GM18858 (cell line): ENCODE results near the gene GJC1.

Experiments
- ATAC-seq: cut with Tn5 transposase; IDR thresholded peaks from one replicate; pipeline ENCODE4 v1.9.1; 2021; ENCODE audit not compliant: unreplicated experiment

Gene GJC1

DNA sequence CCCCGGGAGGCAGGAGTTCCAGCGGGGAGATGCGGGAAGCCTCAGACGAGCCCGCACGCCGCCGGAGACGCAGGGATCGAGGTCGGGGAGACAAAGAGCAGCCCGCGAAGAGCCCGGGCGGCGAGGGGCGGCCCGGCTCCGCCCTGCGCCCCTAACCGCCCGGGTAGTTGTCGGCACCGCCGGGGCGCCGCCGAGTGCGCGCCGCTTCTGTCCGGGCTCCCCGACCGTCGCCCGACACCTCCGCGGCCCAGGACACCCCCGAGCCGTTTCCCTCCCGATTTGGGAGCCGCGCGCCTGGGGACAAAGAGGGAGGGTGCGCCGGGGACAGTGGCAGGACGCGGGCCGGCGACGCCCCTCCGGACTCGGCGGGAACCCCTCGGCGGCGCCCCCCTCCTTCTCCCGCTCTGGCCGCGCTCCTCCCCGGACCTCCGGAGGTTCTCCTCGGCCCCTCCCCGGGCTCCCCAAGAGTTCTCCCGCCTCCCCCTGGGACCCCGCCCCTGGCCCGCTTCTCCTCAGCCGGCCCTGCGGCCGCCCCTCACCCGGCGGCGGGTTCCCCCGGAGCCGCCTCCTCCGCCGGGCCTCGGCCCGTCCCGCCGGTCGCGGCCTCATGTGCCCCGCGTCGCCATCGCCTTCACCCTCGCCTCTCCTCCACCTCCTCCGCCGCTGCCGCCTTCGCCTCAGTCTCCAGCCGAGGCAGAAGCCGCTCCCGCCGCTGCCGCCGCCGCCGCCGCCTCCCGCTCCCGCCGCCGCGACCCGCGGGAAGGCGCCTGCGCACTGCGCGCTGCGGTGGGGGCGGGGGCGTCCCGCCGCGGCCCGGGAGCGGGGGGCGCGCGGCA, at the start of gene GJC1:
GJC1 (minus strand) TSS at position 765 of the 836 bp plus-strand sequence. CDS start 24,470 bp downstream, outside the sequence.
- ATAC-seq: no peak

- ATAC-seq: no peak
Observed at GRCh38 chr17:44879376-44879775, 49.3 kb upstream of the GJC1 start.

GRCh38 chr17:44878627-44879221, 48.6 kb upstream of the GJC1 start:
- ATAC-seq: no peak

DNA sequence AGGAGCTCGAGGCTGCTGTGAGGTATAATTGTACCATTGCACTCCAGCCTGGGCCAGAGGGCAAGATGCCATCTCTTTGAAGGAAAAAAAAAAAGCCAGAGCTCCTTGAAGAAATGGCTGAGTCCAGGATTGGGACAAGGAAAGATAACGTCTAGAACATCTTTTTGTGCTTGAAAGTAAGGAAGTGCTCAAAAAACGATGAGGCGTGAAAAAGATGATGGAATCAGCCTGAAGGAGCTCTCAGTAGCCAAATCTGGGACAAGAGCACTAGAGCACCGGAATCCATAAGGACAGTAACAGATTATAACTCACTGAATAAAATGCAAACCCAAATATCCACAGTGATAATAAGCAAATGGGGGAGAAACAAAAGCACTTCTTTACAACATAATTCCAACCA, 47.0 kb upstream of the GJC1 start:
- ATAC-seq: no peak

GRCh38 chr17:44875761-44876160, 45.7 kb upstream of the GJC1 start:
- no peak for ATAC-seq

- no peak for ATAC-seq
Observed at GRCh38 chr17:44872131-44872768, 42.2 kb upstream of the GJC1 start.

GRCh38 chr17:44871556-44871955, 41.5 kb upstream of the GJC1 start:
- no peak for ATAC-seq

DNA sequence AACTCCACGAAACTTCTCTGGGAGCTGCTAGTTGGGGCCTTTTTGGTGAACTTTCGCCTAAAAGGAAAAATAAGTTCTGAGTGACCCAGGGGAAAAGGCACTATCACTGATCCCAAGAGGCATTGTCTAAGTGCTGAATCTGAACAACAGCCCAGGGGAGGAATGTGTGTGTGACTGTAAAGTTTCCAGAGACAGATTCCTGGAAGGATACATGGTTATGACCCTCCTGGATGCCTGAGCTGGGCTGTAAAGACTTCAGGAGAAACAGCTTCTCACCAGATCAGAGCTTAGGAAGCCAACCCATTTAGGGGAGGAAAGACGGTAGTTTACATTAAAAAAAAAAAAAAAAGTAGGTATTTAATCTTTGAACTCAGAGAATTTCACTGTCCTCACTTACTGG, 37.8 kb upstream of the GJC1 start:
- no peak for ATAC-seq

DNA sequence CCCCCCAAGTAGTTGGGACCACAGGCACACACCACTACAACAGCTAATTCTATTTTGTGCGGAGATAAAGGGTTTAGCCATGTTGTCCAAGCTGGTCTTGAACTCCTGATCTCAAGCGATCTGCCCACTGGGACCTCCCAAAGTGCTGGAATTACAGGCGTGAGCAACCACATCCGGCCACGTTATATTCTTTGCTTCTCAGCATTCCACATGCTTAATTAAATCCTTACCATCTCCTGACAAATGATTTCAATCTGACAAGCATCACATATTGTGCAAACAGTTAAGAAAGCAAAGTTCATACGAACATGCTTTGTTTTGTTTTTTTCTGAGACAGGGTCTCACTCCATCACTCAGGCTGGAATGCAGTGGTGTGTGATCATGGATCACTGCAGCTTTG, 35.8 kb upstream of the GJC1 start:
- ATAC-seq: no peak

GRCh38 chr17:44865231-44865660, 35.2 kb upstream of the GJC1 start:
- ATAC-seq: no peak

GRCh38 chr17:44864831-44865230, 34.7 kb upstream of the GJC1 start:
- ATAC-seq: no peak

DNA sequence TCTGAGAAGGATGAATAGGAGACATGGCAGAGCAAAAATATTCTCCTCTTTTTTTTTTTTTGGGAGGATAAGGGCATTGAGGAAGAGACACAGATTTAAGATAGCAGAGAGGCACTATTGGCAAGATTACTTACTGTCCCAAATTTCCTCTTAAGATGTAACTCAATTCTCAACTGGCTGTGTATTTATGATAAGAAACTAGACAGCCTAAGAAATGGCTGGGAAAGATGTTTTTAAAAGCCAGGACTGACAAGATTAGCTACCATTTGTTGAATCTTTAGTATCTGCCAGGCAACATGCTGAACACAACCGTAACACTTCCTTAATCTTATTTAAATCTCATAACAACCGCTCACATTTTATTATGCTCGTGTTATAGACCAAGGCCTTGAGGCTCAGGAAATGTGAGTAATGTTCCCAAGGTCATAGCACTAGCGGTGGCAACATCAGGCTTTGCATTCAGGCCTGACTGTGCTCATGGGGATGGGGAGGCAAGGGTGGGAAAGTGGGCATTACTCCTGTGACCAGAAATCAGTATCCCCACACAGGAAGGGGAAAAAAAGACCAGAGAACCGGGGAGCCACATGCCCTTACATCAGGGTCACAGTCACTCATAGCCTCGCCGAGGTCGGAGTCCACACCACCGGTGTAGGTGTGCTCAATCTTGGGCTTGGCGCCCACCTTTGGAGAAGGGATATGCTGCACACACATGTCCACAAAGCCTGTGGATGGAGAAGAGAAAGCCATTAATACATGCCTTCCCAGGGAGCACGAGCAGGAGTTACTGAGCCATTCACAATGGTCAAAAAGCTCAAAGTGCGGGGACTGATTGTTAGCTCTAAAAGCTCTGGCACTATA, 33.2 kb upstream of the GJC1 start:
- no peak for ATAC-seq

- no peak for ATAC-seq
Observed at GRCh38 chr17:44862278-44862914, 32.3 kb upstream of the GJC1 start.

DNA sequence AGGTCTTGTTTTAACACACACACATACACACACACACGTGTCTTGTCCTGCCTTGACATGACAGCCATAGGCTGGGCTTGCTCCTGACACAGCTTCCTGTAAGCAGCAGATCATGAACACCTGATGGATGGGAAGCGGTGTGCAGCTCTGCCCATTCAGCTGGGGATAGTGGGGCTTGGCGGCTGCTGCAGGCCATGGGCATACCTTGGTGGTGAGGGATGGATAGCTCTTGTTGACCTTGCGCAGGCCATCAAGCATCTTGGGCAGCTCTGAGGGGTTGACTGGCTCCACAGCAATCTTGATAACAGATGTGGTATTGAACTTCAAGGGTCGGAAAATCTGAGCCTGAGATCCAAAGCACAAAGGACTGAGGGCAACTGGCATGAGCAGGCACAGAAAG, 29.6 kb upstream of the GJC1 start:
- no peak for ATAC-seq

- ATAC-seq: no peak
Observed at GRCh38 chr17:44854192-44854591, 24.1 kb upstream of the GJC1 start.

DNA sequence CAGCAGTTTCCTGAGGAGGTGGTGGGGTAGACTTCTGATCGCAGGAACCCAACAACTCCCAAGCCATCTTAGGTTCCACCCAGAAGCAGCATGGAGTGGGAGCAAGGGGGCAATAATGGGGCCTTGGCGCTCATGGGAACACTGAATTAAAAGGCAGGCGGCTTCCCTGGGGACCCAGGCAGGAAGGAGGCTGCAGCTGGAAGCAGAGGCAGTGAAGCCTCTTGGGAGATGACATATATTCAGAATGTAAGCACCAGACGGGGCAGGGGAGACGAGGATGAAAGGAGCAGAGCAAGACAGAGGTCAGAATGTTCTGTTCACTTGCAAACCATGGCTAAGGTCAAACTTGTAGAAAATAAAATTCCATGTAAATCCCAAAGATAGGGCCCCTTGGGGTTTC, 20.5 kb upstream of the GJC1 start:
- ATAC-seq: no peak

- ATAC-seq: no peak
Observed at GRCh38 chr17:44850025-44850424, 19.9 kb upstream of the GJC1 start.

DNA sequence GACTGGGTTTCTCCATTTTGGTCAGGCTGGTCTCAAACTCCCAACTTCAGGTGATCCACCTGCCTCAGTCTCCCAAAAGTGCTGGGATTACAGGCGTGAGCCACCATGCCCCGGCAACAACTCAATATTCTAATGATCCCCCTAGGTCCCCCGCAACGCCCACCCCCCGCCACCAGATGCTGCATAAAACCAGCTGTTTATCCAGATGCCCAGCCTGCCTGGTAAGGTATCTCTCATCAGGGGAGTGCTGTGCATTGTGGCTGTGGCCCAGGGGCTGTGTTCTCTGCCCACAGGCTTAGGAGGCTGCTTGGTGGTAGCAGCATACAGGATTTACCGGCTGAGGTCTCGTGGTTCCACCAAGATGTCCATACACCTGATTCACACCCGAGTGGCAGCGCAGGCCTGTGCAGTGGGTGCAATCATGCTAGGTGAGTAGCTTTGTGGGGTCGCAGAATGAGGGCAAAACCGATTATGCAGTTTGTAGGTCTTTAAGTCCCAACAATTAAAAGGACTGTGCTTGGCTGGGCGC, 18.9 kb upstream of the GJC1 start:
- no peak for ATAC-seq

DNA sequence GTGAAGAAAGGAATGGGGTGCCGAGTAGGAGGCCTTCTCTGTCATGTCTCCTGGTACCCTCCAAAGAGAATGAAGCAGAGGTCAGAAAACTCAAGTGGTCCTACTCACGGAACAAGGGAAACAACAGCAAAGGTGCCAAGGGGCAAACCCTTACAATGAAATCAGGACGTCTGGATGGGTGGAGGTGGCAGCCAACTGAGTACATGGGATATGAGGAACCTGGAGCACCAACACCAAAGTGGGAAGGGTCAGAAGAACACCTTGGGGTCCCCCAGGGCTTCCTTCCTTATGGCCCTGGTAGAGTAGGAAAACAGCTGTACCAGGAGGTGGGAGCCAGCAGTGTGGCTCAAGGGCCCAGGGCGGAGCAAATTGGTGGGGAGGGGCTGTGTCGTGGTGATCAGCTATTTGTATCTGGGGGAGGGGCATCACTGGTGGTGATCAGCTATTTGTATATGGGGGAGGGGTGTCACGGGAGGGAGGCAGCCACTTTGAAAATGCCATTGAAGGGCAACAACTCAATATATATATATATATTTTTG, 18.2 kb upstream of the GJC1 start:
- no peak for ATAC-seq

DNA sequence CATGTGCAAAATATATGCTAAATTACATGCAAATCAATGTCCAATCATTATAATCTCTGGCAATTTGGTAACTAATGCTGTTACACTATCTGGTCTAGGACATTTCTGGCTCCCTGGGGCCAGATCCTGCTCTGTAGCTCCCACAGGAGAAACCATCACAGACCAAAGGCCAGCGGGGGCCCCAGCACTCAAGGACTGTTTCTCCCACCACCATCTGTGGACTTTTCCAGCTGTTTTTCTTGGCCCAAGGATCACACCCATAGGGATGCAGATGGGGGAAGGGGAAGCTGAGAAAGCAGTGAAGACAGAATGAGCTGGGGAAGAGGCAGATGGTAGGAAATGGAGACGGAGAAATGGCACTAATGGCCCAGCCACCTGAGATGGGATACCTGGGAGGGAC, 17.5 kb upstream of the GJC1 start, which contains the start of gene HIGD1B:
HIGD1B (plus strand) TSS at position 298 of the 400 bp plus-strand sequence. CDS start 270 bp downstream, outside the sequence.
- ATAC-seq: no peak
